MM.1S (cell line): ENCODE data around the gene ARMS2.

ENCODE experiments used
- DNase-seq: peaks from one replicate; pipeline ENCODE4 v3.0.0-alpha.2; 2015
- H2AFZ ChIP-seq: fragments of 300-600 bp; sonication (generic); 2 replicates; pipeline ENCODE4 v1.6.0; 2016; ENCODE audit warnings: antibody characterized with exemption, low read length
- H3F3A ChIP-seq: fragments of 300-600 bp; sonication (generic); 2 replicates; pipeline ENCODE4 v1.6.1; 2016; ENCODE audit warnings: mild to moderate bottlenecking, antibody characterized with exemption, low read length, moderate library complexity, mixed read lengths; ENCODE audit not compliant: insufficient read depth
- H3K27ac ChIP-seq: fragments of 300-600 bp; sonication (generic); 2 replicates; pipeline ENCODE4 v1.5.1; 2016; ENCODE audit warnings: mild to moderate bottlenecking, low read length
- H3K27me3 ChIP-seq: fragments of 300-600 bp; sonication (generic); replicated peaks from 2 replicates; pipeline ENCODE4 v1.6.0; 2016; ENCODE audit warnings: low read length; ENCODE audit not compliant: insufficient read depth
- H3K36me3 ChIP-seq: fragments of 300-600 bp; sonication (generic); replicated peaks from 2 replicates; pipeline ENCODE4 v1.6.1; 2016; ENCODE audit warnings: mild to moderate bottlenecking, low read length, mixed read lengths; ENCODE audit not compliant: insufficient read depth
- H3K4me1 ChIP-seq: fragments of 300-600 bp; sonication (generic); 2 replicates; pipeline ENCODE4 v1.6.1; 2016; ENCODE audit warnings: low read length, mixed read lengths
- H3K4me2 ChIP-seq: fragments of 300-600 bp; sonication (generic); 2 replicates; pipeline ENCODE4 v1.6.0; 2016; ENCODE audit warnings: low read depth, low read length
- H3K4me3 ChIP-seq: fragments of 300-600 bp; sonication (generic); 2 replicates; pipeline ENCODE4 v1.5.1; 2016; ENCODE audit warnings: low read length, mixed read lengths
- H3K79me2 ChIP-seq: fragments of 300-600 bp; sonication (generic); 2 replicates; pipeline ENCODE4 v1.6.1; 2016; ENCODE audit warnings: mixed run types, low read length, mixed read lengths
- H3K9ac ChIP-seq: fragments of 300-600 bp; sonication (generic); 2 replicates; pipeline ENCODE4 v1.6.1; 2016; ENCODE audit warnings: low read length, mixed read lengths
- H3K9me2 ChIP-seq: fragments of 300-600 bp; sonication (generic); replicated peaks from 2 replicates; pipeline ENCODE4 v1.6.1; 2016; ENCODE audit warnings: mild to moderate bottlenecking, low read length, mixed read lengths; ENCODE audit not compliant: insufficient read depth
- H3K9me3 ChIP-seq: fragments of 300-600 bp; sonication (generic); replicated peaks from 2 replicates; pipeline ENCODE4 v1.6.1; 2016; ENCODE audit warnings: mild to moderate bottlenecking, low read length, mixed read lengths; ENCODE audit not compliant: insufficient read depth
- H4K20me1 ChIP-seq: fragments of 300-600 bp; sonication (generic); 2 replicates; pipeline ENCODE4 v1.6.1; 2016; ENCODE audit warnings: mild to moderate bottlenecking, low read length, moderate library complexity, mixed read lengths; ENCODE audit not compliant: insufficient read depth
- EZH2 ChIP-seq: fragments of 300-600 bp; sonication (generic); optimal IDR thresholded peaks from 2 replicates; pipeline ENCODE3; 2017; ENCODE audit warnings: low read depth, mild to moderate bottlenecking, antibody characterized with exemption, low read length, mixed read lengths
- EZH2phosphoT487 ChIP-seq: fragments of 300-600 bp; sonication (generic); IDR thresholded peaks from 2 replicates; pipeline ENCODE4 v1.6.1; 2018; ENCODE audit warnings: antibody characterized with exemption, low read length
- TF ChIP-seq, protein P1 (sequence below): fragments of 300-600 bp; sonication (generic); IDR thresholded peaks from 2 replicates; pipeline ENCODE4 v1.5.1; 2016; ENCODE audit warnings: antibody characterized with exemption, low read length, mixed read lengths

Gene ARMS2

DNA sequence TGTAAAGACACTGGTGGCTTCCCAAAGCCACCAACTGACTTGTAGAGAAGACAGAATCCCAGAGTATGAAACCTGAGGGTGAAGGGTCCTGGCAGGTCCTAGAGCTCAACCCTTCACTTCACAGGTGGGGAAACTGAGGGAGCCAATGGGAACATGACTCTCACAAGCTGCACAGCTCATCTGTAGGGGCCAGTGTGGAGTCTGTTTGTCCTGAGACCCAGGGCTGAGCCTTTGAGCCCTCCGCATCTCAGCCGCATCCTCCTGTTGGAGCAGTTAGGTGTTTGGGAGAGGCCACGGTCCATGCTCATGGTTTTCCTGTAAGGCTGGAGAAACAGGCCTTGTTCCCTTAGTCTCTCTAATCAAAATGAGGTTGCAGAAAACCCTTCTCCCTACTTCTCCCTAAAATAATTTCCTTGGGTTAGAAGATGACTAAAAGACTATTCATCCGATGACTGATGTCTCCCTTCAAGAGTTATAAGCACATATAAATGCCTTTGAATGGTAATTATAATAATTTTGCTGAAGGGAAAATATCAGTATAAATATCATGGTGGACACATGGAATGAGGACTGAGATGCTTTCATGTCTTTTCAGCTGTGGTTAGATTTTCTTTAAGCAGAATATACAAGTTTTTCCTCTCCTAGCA is 17.2 kb downstream of the ARMS2 start:
- TF ChIP-seq, protein P1, sequence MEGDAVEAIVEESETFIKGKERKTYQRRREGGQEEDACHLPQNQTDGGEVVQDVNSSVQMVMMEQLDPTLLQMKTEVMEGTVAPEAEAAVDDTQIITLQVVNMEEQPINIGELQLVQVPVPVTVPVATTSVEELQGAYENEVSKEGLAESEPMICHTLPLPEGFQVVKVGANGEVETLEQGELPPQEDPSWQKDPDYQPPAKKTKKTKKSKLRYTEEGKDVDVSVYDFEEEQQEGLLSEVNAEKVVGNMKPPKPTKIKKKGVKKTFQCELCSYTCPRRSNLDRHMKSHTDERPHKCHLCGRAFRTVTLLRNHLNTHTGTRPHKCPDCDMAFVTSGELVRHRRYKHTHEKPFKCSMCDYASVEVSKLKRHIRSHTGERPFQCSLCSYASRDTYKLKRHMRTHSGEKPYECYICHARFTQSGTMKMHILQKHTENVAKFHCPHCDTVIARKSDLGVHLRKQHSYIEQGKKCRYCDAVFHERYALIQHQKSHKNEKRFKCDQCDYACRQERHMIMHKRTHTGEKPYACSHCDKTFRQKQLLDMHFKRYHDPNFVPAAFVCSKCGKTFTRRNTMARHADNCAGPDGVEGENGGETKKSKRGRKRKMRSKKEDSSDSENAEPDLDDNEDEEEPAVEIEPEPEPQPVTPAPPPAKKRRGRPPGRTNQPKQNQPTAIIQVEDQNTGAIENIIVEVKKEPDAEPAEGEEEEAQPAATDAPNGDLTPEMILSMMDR = no peak
- TF ChIP-seq EZH2phosphoT487 (no peak), EZH2 (no peak)
- no peaks in the 10 kb centered on the region for H3F3A ChIP-seq
- H3K9ac ChIP-seq = no peak overlapping the region
- no peak overlapping the region for H3K4me2 ChIP-seq
- no peak for DNase-seq
- no peaks in the 10 kb centered on the region for H3K79me2 ChIP-seq
- no peaks in the 10 kb centered on the region for H3K4me1 ChIP-seq
- no peak overlapping the region for H3K27ac ChIP-seq
- no peaks in the 10 kb centered on the region for H3K9me2 ChIP-seq
- H3K36me3 ChIP-seq = no peaks in the 10 kb centered on the region
- peaks cover 13% of the 10 kb centered on the region; the same call in 1 of the 2 replicates for H3K27me3 ChIP-seq
- no peaks in the 10 kb centered on the region for H4K20me1 ChIP-seq
- no peak overlapping the region for H3K4me3 ChIP-seq
- H2AFZ ChIP-seq = no peak overlapping the region
- H3K9me3 ChIP-seq = no peaks in the 10 kb centered on the region

DNA sequence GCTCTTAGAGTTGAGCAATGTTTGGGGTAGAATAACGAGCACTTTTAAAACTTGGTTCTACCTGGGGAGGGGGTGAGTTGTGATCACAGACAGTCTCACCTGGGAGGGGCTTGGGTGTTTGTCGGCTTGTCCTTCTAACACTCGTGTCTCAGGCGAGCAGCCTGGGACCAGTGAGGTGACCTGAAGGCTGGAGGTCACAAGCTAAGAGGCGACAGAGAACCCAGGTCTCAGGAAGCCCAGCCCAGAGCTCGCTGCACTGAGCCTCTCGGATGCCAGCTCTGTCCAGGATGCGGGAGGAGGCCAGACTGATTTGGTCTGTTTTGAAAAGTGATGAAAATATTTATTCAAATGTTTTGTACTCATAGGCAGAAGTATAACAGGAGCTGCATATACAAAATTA is 18.7 kb downstream of the ARMS2 start:
- Histone ChIP-seq H3K9me2 (no peaks in the 10 kb centered on the region), H3K27me3 (peaks cover 10% of the 10 kb centered on the region; the same call in 1 of the 2 replicates), H4K20me1 (no peaks in the 10 kb centered on the region), H3K9me3 (no peaks in the 10 kb centered on the region), H3K27ac (no peak overlapping the region), H3F3A (no peaks in the 10 kb centered on the region), H3K4me2 (no peak overlapping the region), H3K79me2 (no peaks in the 10 kb centered on the region), H3K4me3 (no peak overlapping the region), H2AFZ (no peak overlapping the region), H3K4me1 (no peaks in the 10 kb centered on the region), H3K9ac (no peak overlapping the region), H3K36me3 (no peaks in the 10 kb centered on the region)
- TF ChIP-seq, protein P1 = no peak
- no peak for TF ChIP-seq EZH2phosphoT487
- TF ChIP-seq EZH2 = no peak
- no peak for DNase-seq

DNA sequence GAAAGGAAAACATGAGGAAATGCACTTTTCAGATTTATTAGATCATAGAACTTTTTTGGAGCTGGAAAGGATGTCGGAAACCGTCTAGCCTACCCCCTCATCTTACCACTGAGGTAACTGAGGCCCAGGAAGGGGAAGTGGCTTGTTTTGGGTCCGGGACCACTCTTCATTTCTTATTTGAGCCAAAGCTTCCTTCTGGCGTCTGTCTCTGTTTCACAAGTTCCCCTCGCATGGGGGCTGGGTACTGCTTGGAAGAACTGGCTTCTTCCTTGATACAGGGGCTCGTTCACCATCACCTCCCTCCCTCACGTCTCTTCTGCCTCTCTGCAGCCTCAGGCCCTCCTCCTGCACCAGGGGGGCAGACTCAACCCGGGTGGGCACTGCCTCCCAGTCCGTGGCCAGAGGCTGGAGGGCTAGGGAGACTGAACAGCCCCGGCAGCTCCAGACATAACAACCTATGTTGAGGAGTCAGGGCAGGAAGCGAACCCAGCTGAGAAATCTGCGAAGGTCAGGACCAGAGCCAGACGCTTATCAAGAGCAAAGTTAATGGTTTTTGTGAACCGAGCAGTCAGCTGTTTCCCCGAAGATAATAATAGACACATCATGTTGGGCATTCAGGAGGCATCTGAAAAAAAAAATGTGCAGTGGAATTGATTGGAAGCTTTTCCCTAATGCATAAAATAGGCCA is 19.8 kb downstream of the ARMS2 start:
- no peaks in the 10 kb centered on the region for H3K9me2 ChIP-seq

DNA sequence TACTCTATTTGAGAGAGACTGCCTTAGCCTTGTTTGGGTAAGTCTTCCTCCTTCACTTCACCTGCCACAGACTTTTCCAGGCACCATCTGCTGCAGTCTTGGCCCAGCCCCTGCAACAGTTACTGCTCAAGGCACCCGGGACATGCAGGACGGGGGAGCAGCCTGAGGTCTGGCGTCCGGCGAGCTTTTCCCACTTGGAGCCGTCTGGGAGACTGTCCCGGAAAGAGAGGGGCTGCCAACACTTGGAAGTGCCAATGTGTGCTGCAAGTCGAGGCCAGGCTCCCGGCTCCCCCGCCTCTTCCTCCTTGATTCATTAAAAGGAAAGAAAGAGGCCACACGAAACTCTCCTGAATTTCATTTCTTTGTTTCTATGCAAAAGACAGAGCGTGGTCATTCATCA is 20.6 kb downstream of the ARMS2 start:
- Histone ChIP-seq H2AFZ (no peak overlapping the region), H4K20me1 (no peaks in the 10 kb centered on the region), H3K27me3 (peaks cover 10% of the 10 kb centered on the region; the same call in 1 of the 2 replicates), H3K4me1 (no peaks in the 10 kb centered on the region), H3K27ac (no peak overlapping the region), H3K79me2 (no peaks in the 10 kb centered on the region), H3F3A (no peaks in the 10 kb centered on the region), H3K9me2 (no peaks in the 10 kb centered on the region), H3K36me3 (no peaks in the 10 kb centered on the region), H3K9me3 (no peaks in the 10 kb centered on the region), H3K4me2 (no peak overlapping the region), H3K4me3 (no peak overlapping the region), H3K9ac (no peak overlapping the region)
- DNase-seq = no peak
- TF ChIP-seq EZH2 = no peak
- TF ChIP-seq, protein P1 = no peak
- no peak for TF ChIP-seq EZH2phosphoT487

More for the DNA sequence above, 19.8 kb downstream of the ARMS2 start:
- no peaks in the 10 kb centered on the region for H3K9me3 ChIP-seq
- no peak overlapping the region for H3K9ac ChIP-seq
- no peaks in the 10 kb centered on the region for H3F3A ChIP-seq
- no peaks in the 10 kb centered on the region for H3K4me1 ChIP-seq
- H3K27ac ChIP-seq = no peak overlapping the region
- no peaks in the 10 kb centered on the region for H3K36me3 ChIP-seq
- no peak overlapping the region for H3K4me2 ChIP-seq
- no peaks in the 10 kb centered on the region for H3K79me2 ChIP-seq
- peaks cover 10% of the 10 kb centered on the region; the same call in 1 of the 2 replicates for H3K27me3 ChIP-seq
- H4K20me1 ChIP-seq = no peaks in the 10 kb centered on the region
- no peak for DNase-seq
- no peak overlapping the region for H3K4me3 ChIP-seq
- TF ChIP-seq EZH2 = no peak
- no peak overlapping the region for H2AFZ ChIP-seq
